ENCODE measurements around the gene KLHDC3.
"Not testable (repeated sequence)": the region's sequence is repeated elsewhere in the genome, so short reads cannot be mapped to it uniquely, and the experiment has no call there.

KLHDC3 gene

GRCh38 chr6:43029120-43029519, 15.1 kb downstream of the KLHDC3 start:
- DNase-seq (ENCODE audit: low spot score), result no peak

- no peak for DNase-seq (ENCODE audit: low spot score)
These were observed 18.3 kb downstream of the KLHDC3 start for GRCh38 chr6:43032326-43032725.

DNA sequence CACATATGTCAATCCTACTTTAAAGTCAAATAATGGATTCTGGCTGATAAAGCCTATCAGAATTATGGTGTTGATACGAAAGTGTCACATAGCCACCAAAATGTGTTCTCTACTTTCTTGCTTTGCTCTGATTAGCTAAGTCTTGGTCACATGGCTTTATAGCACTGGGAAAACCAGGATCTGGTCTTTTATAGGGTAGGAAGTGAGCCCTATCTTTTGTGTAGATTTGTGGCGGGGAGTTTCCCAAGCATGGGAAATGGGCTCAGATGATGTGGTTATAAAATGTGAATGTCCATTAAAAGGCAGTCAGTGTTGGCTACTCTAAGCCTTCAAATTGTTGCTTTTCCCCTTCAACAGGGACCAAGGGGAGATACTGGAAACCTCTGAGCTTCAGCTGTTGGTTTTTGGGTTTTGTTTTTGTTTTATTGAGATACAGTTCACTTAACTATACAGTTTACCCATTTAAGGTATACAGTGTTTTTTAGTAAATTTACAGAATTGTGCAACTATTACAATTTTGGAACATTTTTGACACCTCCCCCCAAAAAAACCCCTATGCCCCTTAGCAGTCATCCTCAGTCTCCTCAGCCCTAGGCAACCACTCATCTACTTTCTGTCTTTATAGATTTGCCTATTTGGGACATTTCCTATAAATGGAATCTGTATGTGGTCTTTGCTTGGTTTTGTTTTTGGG, 19.6 kb downstream of the KLHDC3 start:
- no peak for DNase-seq (ENCODE audit: low spot score)

DNA sequence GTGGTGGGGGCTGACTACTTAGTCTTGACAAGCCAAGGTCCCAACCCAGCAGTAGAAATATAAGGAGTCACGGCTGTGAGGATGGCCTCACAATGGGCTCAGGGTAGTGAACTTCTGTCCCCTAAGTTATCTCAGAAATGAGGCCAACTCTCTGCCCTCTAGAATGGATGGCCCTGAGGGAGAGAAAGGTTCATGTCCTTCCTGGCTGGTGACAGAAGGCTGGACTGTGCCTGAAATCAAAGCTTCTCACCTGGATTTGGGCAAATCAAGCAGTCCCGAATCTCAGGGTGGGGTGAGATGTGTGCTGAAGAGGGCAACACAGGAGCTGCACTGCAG, 20.1 kb downstream of the KLHDC3 start:
- DNase-seq (ENCODE audit: low spot score), result no peak

DNA sequence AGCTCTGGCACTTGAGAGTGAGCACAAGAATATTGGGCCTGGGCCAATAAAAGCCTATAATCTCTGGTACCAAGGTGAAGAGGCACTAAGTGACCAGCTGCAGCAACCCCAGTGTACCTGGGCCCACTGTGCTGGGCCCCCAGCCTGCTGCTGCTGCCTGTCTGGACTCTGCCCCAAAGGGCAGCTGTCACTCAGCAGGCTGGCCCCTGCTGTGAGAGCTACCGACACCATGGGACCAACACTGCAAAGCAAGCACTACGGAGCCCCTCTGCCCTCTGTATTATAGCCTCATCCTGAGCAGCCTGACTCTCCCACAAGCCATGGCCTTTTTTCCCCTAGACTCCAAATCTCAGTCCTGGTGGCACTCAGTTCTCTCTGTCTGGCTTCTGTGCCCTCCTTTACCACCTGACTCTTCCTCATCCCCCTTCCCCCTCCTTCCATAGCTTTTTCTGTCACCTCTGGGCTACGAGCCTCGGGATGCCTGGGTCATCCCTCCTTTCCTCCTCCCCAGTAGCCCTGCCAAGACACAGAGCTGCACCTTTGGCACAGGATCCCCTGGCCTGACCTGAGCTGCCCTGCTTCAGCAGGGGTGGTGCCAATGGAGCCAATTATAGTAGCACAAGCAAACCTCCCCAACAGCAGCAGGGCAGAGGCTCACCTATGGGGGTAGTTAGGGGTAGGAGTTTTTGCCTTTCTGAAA, 21.6 kb downstream of the KLHDC3 start:
- DNase-seq (ENCODE audit: low spot score), result no peak

DNA sequence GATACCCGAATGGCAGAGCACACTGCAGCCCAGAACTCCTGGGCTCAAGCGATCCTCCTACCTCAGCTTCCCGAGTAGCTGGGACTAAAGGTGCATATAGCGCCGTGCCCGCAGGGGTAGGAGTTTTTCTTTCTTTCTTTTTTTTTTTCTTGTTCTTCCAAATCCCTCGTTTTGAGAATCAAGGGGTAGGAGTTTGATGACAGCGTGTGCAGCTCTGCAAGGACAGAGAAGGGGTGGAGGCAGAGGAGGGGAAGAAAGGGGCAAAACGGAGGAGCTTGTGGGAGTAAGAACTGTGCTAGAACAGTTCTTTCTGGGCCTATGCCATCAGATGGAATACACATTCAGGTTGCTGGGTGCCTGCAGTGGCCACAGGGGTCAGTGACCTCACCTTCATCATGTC, 22.7 kb downstream of the KLHDC3 start:
- no peak for DNase-seq (ENCODE audit: low spot score)

GRCh38 chr6:43037197-43037596, 23.1 kb downstream of the KLHDC3 start:
- DNase-seq (ENCODE audit: low spot score), result no peak

GRCh38 chr6:43037706-43038105, 23.7 kb downstream of the KLHDC3 start:
- DNase-seq (ENCODE audit: low spot score), result no peak

DNA sequence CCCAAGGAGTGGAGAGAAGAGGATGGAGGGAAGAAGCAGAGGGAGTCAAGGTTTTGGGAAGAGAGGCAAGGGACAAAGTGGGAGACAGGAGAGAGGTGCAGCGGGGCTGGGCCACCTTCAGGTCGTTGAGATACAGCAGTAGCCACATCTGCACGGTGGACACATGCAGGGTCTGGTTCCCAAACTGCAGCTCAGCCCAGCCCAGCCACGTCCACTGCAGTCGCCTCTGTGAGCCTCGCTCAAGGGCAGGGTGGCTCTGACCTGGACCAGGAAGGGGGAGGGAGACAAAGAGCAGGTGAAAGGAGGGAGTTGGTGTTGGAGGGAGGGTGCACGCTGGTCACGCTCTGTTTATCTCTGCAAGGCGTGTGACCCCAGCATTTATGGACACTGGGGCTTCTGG, 24.7 kb downstream of the KLHDC3 start:
- no peak for DNase-seq (ENCODE audit: low spot score)

DNA sequence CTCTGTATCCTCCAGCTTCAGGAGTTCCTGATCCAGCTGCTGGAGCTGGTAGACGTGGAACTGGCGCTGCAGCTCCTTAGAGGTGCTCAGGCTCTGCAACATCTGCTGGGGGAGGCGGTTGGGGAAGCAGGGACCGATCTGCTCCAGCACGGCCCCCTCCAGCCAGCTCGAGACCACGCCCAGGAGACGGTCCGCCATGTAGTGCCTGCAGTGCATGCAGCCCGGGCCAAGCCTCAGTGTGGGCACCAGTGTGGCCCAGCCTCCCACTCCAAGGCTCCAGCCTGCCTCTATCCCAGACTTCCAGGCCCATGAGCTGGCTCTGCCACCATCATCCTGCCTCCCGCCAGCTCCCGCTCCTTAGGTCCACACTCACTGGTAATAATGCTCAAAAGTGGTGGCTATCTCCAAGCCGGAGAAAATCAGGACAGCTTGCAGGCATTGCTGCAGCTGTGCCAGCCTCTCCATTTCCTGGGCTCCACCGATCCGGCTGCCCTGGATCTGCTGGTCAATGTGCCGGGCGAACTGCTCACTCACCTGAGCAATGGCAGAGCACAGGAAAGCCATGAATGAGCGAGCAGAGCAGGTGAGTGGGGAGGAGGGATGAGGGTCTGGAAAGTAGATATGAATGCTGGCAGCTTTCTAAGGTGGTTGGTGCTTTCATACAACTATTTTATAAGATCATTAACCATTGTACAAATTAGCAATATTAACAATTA, 26.7 kb downstream of the KLHDC3 start:
- DNase-seq (ENCODE audit: low spot score), result no peak

DNA sequence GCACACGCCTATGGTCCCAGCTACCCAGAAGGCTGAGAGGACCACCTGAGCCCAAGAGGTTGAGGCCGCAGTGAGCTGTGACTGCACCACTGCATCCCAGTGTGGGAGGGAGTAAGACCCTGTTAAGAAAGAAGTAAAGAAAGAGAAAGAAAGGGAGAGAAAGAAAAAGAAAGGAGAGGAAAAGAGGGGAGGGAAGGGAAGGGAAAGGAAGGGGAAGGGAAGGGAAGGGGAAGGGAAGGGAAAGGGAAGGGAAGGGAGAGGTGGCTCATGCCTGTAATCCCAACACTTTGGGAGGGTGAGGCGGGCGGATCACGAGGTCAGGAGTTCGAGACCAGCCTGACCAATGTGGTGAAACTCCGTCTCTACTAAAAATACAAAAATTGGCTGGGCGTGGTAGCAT, 27.4 kb downstream of the KLHDC3 start:
- not testable (repeated sequence) for DNase-seq (ENCODE audit: low spot score)

- no peak for DNase-seq (ENCODE audit: low spot score)
These were observed 29.3 kb downstream of the KLHDC3 start for GRCh38 chr6:43043310-43043709.

DNA sequence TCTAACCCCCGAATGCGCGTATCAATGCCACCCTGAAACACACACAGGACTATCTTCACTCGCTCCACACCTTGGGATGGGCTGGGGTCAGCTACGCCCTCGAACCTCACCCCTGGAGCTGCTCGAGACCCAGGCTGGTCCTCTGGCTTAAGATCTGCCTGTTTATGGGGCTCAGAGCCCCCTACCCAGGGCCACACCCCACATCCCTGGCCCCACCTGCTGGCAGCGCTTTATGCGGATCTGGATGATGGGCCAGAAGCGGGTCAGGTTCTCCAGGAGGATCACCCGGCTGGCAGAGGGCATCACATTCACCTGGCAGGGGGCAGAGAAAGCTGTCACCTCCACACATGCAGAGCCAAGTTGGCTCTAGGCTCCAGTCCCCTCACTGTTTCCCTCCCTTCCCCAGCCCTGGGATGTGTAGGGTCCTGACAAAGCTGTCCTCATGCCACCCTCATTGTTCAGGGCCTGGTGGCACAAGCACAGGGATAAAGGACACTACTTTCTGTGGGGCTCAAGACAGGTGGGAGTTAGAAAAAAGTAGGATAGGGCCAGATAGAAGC, 31.4 kb downstream of the KLHDC3 start:
- no peak for DNase-seq (ENCODE audit: low spot score)

- no peak for DNase-seq (ENCODE audit: low spot score)
These were observed 33.9 kb downstream of the KLHDC3 start for GRCh38 chr6:43047998-43048397.

- DNase-seq (ENCODE audit: low spot score), result no peak
These were observed 36.9 kb downstream of the KLHDC3 start for GRCh38 chr6:43050981-43051380.

DNA sequence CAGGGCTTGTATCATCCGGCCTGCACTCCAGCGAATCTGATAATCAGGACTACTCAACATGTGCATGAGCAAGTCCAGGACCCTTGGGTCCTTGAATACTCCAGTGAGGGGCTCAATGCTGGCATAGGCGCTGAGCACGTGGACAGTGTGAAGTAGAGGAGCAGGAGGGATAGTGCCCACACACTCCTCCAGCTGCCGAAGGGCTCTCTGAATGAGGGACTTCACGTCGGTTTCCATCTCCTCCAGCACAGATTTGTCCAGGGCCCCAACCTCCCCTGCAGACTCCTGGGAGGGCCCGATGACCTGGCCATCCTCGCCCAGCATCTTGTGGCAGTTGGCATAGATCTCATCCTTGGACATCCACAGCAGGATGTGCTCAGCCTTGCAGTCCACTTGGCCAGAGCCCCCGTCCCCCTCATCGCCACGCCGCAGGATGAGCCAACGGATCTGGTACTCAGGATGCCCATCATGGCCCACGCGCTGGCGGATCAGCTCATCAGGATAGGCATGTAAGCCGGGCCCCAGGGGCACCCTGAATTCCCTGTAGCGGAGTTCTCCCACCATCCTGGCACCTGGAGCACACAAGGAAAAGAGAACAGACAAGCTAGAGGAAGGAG, 38.3 kb downstream of the KLHDC3 start:
- DNase-seq (ENCODE audit: low spot score), result no peak

DNA sequence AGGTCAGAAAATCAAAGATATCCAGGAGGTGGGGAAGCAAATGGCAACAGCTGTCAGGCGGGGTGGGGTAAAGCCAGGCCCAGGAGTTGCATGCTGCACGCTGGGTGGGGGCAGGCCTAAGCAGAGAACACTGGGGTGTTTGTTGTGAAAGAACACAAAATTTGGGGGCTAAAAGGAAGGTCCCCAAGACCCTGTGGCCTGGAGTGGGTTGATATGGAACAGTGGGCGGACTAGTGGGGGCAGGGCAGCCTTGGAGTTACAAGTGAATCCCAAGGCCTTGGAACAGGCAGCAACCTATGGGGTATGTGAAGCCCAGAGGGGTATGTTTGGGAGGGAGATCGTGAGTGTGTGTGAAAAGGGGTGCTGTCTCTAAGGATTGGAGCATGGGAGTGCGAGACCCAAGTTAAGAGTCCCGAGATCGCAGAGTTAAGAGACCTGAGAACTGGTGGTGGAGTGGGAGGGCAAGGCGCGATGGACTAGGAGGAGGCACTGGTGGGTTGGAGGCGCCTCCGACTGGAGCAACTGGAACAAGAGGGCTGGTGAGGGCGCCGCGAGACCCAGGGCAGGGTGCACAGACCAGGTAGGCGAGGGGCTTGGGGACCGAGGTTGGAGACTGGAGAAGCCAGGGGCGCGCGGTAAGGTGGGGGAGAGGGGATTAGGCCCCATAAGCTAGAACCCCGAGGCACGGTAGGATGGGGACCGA, 38.9 kb downstream of the KLHDC3 start:
- DNase-seq (ENCODE audit: low spot score), result peak; percentile 38

DNA sequence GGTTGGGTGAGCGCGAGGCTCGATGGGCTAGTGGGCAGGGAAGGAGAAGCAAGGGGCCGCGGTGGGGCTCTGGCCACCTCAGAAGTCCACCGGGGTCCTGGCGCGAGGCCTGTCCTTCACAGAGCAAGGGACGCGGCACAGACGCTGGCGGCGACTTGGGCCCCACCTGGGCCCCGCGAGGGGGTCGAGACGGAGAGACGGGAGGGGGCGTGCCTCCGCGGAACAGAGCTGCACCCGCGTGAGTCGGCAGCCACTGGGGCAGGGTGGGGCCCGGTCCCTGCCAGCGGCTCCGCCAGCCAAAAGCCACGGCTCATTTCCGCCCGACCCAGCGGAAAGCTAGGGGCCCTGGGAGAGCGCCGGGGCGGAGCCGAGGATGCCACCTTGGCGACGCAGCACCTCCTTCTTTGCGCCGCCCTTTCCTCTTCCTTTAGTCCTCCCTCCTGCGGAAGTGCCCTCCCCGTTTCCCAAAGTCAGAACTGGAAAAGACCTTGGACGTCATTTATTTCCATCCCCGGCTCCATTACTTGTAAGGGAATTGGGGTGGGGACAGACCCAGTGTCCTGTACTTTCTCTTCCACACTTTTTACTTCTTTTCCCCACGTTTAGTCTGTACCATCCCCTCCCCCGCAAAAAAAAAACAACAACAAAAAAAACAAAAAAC, 39.6 kb downstream of the KLHDC3 start, which contains the start of gene CUL7:
TSS of gene CUL7 (minus strand) at position 307 of the 661 bp plus-strand sequence. CDS start 1,063 bp downstream, outside the sequence.
- DNase-seq (ENCODE audit: low spot score), result peak; percentile 95

DNA sequence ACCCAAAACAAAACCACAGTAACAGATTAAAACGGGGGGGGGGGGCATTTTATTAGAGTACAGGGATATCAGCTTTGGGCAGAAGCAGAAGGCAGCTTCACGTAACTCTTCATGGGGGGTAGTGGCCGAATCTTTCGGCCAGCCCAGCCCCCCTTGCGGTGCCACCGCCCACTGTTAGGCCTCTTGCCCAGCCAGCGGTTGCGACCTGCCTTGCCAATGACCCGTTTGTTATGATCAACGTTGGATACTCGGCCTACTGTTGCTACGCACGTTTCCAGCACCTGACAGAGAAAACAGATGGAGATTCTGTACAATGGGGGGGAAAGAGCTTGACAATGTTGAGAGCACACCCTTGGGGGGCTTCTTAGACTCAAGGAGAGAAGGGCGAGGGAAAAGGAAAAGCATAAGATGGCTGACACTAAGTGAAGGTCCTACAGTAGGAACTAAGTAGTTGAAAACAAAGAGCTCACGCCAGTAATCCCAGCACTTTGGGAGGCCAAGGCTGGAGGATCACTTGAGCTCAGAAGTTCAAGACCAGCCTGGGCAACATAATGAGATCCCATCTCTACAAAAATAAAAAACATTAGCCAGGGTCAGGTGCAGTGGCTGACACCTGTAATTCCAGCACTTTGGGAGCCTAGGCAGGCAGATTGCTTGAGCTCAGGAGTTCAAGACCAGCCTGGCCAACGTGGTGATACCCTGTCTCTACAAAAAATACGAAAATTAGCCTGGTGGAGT, 40.3 kb downstream of the KLHDC3 start:
- peak; percentile 22 for DNase-seq (ENCODE audit: low spot score)

- DNase-seq (ENCODE audit: low spot score), result no peak
These were observed 41.9 kb downstream of the KLHDC3 start for GRCh38 chr6:43055966-43056365.

GRCh38 chr6:43058531-43058930, 44.5 kb downstream of the KLHDC3 start:
- DNase-seq (ENCODE audit: low spot score), result no peak

Data from hematopoietic multipotent progenitor cell treated with erythropoietin and hydrocortisone succinate and interleukin-3 and kit ligand, for 17 days (in vitro differentiated cells).